ENCODE results near the gene NR1H4. TPM values are rescaled to one million over a fixed set of nuclear protein-coding genes. Genes with fewer than 3 reads are reported as not detected.
"Not testable (repeated sequence)": the region's sequence is repeated elsewhere in the genome, so short reads cannot be mapped to it uniquely, and the experiment has no call there.

The NR1H4 gene
- total RNA-seq, 1 donor from 2014 or later = 45.8 TPM

DNA sequence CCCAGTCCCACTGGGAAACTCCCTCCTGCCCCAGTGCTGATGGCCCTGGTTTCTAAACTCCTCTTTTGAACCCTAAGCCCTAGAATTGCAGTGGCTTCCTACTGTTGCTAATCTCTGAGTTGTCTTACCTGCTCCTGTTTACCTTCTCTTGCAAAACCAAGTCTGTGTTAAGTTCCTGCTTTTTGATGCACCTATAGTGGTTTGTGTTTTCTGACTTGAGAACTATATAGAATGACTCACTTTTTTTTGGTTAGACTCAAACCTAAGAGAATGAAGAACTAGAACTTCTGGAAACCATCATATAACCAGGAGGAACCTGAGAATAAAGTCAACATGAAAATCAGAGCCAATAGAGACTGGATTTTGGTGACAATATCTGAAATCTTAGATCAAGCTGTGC, 94.3 kb downstream of the NR1H4 start:
- DNase-seq (ENCODE audit: low spot score) = no peak

DNA sequence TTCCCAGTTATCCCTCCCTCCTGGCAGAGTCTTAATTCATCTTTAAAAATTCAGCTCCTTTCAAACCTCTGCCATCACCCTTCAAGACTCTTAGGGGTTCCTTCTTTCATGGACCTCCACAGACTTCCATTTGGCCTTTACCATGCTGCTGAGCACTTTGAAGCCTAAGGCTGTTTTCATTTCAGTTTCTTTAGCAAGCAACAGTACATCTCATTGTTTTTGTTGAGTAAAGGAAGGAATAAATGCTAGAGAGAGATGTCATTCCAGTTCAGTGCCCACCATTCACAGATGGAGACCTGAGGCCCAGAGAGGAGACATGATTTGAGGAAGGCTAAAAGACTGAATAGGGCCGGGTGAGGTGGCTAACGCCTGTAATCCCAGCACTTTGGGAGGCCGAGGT, 98.5 kb downstream of the NR1H4 start:
- DNase-seq (ENCODE audit: low spot score) = no peak

DNA sequence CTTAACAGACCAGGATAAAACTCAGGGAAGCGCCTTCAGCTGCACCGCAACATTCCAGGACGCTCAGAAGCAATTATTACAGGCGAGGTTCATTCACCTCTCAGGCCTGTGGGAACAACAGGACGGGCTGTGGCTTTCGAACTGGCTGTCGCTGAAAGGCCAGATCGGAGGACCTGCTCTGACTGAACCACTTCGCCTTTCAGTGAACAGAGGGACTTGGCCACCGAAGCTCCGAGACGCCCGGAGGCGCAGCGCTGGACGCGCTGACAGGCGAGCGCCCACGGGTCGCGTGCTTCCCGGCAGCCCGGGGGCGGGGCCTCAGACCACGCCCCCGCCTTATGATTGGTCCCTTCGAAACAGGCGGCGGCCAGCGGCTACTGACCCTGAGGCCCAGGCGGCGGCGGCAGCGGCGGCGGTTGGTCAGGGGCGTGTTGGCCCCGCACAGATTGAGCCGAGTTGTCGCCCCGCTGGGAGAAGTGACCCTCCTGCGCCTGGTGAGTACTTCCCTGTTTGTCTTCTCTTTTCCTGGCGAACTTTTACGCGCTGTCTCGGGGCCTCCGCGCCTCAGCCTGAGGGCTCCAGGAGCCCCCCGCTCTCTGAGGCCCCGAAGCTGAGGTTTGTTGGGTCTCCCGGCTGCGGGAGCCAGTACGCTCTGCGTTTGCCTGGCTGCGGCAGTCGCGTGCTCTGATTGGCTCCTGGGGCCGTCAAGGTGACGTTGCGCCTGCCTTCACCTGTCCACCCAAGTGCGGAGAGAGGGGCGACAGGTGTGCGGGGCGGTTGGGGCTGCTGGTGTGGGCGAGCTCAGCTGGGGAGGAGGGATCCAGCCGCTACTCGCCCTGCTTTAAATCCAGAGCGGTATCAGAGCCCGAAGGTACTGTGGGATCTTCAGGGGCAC, 99.9 kb downstream of the NR1H4 start, which contains the start of gene GAS2L3:
Gene GAS2L3, plus strand, starts transcription at position 393 of the 895 bp plus-strand sequence. CDS start 21,221 bp downstream, outside the sequence.
- peak; percentile 94 for DNase-seq (ENCODE audit: low spot score)

DNA sequence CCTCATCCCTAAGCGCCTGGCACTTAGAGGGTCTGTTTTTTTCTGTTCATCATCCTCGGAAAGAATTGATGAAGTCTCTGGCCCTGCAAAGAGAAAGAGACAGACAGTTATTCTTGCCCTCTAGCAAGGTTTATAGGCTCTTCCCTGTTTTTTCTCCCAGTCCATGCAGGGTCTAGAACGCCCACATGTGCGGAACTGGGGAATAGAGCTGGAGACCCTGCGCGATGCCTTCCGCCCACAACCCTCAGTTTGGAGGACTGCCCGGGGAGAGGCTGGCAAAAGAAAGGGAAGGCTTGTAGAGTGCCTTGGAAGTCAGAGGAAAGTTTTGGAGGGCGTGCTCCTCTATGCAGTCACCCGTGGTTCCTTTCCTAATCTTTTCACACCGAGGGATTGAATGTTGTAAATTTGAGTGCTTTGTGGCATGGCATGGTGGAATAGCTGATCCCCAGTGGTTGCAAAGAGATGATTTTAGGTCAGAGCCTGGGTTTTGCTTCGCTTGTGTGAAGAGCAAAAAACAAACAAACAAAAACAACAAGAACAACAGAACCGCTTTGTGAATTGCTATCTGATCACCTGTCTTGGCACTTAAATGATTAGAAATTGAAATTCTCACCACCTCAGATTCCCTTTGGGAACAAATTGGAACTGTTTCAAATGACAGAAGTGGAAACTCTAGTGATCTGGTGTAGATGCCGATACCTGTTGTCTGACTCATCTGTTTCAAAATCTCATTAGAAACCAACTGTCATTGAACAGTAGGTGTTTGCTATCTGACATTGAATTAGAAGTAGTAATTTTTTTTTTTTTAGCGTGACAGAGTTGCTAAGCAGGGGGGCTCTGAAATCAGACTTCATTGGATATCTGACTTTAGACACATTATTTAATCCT, 100.8 kb downstream of the NR1H4 start:
- no peak for DNase-seq (ENCODE audit: low spot score)

DNA sequence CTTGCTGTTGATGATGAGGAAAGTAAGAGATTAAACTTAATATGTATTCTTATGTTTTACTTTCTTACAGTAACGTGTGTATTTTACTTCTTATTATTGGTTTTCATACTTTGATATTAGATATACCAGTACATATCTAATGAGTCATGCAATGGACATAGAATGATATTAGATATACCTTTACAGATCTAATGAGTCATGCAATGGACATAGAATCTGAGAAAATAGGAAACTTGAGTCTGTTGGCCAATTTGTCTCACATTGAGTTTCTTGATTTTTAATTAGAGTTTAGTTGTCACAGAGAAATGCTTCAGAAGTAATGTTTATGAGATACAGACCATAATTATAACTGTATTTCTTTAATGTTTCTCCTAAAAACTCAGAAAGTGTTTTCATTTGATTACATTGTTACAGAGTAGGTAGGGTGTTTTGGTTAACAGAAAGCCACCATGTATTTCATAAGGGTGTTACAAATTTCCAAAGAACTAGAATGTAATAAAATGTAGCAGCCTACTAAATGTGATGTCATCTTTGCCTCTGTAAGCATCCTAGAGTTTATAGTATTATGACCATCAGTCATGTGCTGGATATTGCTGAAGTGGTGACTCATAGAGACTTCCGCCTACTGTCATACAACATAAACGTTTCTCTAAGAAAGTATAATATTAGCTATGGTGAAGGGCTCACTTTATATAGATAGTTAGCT, 102.8 kb downstream of the NR1H4 start:
- DNase-seq (ENCODE audit: low spot score) = no peak

DNA sequence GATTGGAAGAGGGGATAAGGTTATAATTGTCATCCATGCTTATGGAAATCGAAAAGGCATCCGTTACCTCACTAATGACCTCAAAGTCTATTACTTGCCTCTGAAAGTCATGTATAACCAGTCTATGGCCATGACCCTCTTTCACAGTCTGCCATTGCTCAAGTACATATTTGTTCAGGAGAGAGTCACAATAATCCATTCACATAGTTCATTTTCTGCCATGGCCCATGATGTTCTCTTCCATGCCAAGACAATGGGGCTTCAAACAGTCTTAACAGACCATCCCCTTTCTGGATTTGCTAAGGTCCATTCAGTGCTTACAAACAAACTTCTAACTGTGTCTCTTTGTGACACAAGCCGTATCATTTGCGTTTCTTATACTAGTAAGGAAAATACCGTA, 105.3 kb downstream of the NR1H4 start:
- DNase-seq (ENCODE audit: low spot score) = no peak

DNA sequence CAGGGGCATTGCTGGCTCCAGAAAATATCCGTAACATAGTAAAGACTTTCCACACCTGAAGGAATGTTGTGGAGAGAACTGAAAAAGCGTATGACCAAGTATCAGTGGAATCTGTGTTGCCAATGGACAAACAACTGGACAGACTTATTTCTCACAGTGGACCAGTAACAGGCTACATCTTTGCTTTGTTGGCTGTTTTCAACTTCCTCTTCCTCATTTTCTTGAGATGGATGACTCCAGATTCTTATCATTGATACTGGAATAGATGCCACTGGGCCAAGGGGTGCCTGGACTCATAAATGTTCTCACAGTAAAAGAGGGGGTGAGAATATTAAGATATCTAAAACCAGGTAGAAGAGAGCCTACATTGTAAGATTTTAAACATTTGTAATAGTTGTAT, 106.2 kb downstream of the NR1H4 start:
- DNase-seq (ENCODE audit: low spot score) = no peak

DNA sequence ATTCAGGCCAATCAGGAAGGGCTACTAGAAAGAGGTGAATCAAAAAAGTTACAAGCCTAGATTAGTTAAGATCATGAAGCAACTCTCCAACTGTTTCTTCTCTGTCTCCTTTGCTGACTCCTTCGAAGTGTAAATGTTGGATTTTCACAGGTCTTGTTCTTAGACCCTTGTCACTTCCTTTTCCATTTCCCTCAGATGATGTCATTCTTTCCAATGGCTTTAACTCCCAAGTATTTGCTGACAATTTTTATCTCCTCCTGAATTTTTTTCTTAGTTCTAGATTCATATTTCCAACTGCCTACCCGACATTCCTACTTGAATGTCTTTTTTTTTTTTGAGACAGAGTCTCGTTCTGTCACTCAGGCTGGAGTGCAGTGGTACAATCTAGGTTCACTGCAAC, 110.6 kb downstream of the NR1H4 start:
- no peak for DNase-seq (ENCODE audit: low spot score)

DNA sequence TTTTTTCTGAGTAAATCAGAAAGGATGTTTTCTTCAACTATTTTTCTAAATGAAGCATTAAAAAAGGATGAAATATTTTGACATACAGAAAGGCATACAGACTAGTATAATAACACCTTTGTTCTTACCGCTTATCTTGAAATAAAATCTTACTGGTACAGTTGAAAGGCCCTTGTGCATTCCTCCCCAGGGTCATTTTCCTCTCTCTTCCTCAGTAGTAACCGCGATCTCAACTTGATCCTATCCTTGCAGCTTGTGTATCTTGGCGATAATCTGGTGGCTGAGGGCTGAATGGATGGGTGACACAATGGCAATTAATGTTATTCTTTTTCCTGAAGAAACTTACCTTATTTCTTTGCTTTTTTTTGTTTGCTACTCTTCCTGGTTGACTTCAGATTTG, 118.3 kb downstream of the NR1H4 start:
- no peak for DNase-seq (ENCODE audit: low spot score)

DNA sequence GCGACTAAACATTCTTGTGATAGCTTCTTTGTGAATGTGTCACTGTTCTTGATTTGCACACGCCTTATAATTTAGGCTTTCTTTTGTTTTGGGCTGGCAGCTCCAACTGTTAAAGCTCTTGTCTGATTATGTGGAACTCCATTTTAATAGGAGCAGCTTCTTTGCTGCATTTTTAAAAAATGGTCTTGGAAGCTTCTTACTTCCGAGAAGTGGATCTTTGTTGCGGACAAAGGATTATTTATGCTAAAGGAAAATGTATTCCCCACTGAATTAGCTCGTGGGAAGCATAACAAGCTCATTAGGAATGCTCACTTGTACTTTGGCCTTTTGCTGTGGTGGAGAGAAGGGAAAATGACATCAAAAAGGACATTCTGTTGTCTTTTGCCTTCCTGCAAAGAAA, 119.8 kb downstream of the NR1H4 start:
- DNase-seq (ENCODE audit: low spot score) = no peak

DNA sequence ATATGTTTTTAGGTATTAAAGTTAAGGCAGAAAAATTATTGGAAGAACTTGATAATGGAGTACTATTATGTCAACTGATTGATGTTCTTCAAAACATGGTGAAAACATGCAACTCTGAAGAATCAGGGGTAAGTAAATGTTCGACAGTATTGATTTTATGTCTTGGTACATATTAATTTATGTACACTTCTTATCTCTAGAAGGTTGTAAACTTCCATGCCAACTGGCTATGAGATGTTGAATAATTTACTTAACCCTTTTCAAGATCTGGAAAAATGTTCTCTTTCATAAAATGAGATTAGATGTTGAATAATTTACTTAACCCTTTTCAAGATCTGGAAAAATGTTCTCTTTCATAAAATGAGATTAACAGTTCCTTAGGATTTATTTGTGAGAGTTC, 128.0 kb downstream of the NR1H4 start:
- DNase-seq (ENCODE audit: low spot score) = no peak

DNA sequence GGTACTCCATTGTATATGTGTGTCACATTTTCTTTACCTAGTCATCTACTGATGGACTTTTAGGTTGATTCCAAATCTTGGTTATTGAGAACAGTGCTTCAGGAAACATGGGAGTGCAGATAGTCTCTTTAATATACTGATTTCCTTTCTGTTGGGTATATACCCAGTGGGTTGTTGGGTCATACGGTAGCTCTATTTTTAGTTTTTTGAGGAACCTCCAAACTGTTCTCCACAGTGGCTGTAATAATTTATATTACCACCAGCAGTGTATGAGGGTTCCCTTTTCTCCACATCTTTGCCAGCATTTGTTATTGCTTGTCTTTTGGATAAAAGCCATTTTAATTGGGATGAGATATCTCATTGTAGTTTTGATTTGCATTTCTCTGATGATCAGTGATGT, 129.3 kb downstream of the NR1H4 start:
- DNase-seq (ENCODE audit: low spot score) = not testable (repeated sequence)

DNA sequence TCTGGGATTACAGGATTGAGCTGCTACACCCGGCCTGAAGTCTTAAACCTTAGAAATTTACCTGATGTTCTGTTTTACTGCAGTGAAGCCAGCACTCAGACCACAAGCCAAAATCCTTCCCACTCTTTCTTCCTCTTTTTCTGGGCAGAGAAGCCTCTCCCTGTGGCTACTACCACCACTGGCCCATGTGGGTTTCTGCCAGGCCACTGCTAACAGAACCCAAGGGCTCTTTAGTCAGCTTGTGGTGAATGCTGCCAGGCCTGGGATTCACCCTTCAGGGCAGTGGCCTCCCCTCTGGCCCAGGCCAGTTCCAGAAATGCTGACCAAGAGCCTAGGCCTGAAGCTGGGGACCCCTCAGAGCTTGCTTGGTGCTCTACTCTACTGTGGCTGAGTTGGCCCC, 135.1 kb downstream of the NR1H4 start:
- DNase-seq (ENCODE audit: low spot score) = no peak

DNA sequence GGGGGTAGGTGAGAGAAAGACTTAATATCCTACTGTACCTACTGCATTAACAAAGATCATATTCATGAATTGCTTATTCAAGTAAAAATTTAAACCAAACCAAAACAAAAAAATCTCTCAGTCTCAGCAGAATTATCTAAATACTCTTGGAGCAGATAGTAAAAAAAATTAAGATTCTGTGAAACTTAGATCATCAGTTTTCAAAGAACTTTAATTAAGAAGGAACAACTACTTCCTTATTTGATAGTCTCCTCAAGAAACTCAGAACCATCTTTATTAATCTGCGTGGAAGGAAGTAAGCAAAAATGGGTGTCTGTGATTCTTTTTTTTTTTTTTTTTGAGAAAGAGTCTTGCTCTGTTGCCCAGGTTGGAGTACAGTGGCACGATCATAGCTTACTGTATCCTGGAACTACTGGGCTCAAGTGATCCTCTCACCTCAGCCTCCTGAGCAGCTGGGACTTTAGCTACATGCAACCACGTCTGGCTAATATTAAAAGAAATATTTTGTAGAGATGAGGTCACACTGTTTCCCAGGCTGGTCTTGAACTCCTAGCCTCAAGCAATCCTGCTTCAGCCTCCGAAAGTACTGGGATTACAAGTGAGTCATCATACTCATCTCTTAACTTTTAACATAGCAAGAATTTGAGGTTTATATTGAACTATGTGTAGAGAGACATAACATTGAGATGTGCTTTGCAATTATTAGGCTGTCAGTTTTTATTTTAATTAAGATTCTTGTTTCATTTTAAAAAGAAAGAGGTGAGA, 137.2 kb downstream of the NR1H4 start:
- DNase-seq (ENCODE audit: low spot score) = no peak

DNA sequence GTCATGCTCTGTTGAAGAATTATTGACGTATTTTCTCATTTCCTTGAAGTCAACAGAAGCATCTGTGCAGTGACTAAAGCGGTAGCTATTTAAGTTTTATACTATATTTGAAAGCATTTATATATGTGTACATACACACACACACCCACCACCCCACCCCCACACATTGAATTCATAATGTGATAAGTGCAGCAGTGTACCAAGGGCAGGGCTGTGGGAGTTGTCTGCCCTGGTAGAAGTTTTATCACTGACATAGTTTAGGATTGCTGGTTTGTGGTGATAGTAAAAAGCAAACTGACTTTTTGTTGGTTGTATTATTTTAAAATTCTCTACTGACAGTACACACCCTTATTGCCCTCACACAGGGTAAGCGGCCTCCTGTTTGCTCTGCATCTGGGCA, 138.9 kb downstream of the NR1H4 start:
- no peak for DNase-seq (ENCODE audit: low spot score)

Other genes with a start within 250 kb of the NR1H4 start
- gene DEPDC4, start 206.8 kb upstream of the NR1H4 start, total RNA-seq = 2.1 TPM
- gene SCYL2, start 206.7 kb upstream of the NR1H4 start, total RNA-seq = 50.5 TPM
- not detected for gene SLC17A8, start 116.8 kb upstream of the NR1H4 start, total RNA-seq
- gene GAS2L3, start 99.8 kb downstream of the NR1H4 start, total RNA-seq = 65.9 TPM

Data from mucosa of gallbladder (tissue), 1 donor.